SIG-M5 treated with dmso at 0.1 percent for 504 hours (cell line): ENCODE results near the gene MEGF11.

ENCODE experiments used
- DNase-seq: peaks from one replicate; lab custom pipeline; 2025; ENCODE audit not compliant: unreplicated experiment; lab: John Stamatoyannopoulos, UW

The MEGF11 gene

DNA sequence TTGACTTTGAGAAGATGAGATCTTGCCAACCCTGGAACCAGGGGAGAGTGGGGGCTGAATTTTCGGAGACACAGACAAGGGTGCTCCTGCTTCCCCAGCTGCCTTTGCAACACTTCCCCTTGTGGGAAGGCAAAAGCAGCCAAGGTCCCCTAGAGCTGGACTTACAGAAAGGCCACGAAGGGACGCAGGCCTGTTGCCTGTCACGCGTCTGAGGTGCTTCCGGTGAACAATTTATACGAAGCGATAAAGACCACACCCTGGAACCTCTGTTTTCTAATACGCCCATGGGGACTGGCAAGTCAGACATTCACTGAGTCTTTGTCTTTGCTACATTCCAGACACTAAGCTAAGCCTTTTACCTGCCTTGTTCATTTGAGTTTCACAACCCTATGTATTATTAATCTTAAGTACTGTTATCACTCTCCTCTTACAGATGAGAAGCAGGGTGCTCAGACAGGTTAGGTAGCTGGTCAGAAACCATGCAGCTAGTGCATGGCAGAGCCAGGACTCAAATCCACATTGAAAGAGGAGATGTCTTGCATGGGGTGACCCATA is 13.2 kb downstream of the MEGF11 start:
- DNase-seq, result no peak

DNA sequence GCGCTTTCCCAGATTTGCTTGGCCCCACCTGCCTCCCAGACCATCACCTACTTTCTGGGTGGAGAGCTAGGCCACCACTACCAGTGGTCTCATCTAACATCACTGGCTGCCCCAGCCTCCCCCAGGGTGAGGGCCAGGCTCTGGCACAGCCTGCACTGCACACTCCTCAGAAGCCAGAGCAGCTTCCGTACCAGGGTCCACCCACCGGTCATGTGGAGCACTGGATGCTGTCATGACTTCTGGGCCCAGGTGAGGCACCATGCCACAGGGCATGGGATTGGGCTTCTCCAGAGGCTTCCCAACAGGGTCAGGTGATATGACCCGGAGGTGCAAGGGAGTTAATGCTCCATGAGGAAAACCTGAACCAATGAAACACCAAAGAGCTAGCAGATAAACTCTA is 14.0 kb downstream of the MEGF11 start:
- DNase-seq, result no peak

DNA sequence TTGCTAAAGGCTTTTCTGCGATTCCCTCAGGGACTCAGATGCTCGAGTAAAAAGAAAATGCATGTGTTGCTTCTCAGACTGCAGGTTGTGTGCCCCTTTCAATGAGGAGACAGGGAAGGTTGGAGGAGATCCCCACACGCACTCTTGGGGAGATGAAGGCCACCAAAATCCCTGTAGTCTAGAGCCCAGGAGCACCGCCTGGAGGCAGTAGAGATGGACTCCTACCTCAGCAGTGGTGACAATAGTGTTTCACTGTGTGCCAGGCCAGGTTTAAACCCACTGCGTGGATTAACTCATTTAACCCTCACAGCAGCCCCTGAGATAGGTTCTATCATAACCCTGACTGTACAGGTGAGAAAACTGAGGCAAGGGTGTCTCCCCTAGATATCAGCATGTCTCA is 15.2 kb downstream of the MEGF11 start:
- DNase-seq, result no peak

DNA sequence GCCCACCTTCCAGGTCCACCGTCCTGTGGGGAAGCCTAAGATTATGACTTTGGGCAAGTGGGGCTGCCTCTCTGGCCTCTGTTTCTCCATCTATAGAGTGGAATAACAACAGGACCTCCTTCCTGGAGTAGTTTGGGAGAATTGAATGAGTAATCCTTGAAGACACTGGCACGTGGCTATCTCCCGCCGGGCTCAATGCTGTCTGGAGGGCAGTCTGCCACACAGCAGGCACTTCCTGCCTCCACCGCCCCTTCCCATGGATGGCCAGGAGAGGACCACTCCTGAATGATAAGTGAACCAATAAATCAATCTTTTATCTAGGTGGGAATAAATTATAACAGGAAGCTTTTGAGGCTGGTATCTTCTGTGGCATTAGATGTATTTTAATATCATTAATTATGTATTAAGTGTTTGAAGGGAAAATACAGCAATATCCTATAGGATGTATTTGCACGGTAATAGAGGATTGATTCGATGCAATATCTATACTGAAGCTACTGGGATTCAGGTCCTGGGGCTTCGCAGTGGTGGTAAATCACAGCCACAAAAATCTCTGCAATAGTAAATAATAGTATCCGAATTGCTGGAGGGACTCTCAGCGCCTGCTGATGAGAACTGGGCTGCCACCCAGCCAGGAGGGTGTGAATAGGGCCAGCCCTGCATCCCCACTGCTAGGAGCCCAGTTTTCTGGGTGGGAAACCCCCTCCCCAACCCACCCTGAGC is 15.9 kb downstream of the MEGF11 start:
- DNase-seq, result no peak

DNA sequence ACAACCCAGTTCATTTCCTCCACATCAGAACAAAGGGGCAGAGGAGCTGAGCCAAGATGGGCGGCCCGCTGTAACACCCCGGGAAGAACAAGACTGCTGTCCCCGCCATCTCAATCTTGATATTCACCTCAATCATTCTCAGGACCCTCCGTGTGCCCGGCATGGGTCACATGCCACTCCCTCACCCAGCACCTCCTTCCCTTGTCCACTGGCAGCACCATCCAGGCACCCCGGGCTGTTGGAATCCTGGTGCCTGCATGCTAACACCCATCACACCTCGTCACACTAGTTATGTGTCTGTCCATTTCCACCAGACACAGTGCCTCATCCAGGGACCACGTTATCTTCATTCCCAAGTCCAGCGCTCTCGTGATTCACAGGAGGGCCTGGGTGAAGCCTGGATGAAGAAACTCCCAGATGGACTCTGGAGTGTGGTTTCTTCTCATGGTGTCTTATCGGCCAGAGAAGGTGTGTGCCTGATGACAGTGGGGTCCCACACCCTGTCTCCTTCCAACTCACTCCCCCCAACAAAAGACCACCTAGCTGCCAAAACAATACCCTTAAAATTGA is 16.7 kb downstream of the MEGF11 start:
- DNase-seq, result no peak

DNA sequence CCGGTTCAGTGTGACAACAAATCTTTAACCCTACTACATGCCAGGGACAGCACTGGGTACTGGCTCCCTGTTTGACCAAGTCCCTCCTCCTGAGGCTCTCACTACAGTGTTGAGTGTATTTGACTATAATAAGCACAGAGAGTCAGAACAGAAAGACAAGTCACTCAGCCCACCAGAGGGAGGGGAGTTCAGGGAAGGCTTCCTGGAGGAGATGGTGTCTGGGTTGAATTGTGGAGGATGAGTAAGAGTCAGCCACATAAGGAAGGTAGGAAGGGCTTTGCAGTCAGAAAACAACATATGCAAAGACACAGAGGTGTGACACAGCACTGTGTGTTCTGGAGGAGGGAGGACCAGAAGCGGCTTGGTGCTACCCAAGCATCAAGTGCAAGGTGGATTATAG is 17.7 kb downstream of the MEGF11 start:
- DNase-seq, result no peak

DNA sequence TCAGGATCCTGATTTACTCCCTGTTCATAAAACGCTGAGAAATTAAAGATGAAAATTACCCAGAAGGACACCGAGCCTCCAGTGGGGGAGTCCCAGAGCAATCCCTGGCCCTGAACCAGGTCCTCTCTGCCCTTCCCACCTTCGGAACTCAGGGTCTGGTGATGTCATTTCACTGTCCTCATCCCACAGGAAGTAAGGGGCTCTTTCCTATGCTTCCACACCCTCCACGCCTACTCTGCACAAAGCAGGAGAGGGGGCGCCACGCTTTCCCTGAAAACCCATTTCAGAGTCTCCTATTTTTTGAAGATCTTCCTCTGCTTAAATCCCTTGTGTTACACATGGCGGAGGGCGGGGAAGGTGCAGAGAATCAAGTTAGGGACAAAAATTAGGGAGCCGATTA is 18.8 kb downstream of the MEGF11 start:
- DNase-seq, result no peak

DNA sequence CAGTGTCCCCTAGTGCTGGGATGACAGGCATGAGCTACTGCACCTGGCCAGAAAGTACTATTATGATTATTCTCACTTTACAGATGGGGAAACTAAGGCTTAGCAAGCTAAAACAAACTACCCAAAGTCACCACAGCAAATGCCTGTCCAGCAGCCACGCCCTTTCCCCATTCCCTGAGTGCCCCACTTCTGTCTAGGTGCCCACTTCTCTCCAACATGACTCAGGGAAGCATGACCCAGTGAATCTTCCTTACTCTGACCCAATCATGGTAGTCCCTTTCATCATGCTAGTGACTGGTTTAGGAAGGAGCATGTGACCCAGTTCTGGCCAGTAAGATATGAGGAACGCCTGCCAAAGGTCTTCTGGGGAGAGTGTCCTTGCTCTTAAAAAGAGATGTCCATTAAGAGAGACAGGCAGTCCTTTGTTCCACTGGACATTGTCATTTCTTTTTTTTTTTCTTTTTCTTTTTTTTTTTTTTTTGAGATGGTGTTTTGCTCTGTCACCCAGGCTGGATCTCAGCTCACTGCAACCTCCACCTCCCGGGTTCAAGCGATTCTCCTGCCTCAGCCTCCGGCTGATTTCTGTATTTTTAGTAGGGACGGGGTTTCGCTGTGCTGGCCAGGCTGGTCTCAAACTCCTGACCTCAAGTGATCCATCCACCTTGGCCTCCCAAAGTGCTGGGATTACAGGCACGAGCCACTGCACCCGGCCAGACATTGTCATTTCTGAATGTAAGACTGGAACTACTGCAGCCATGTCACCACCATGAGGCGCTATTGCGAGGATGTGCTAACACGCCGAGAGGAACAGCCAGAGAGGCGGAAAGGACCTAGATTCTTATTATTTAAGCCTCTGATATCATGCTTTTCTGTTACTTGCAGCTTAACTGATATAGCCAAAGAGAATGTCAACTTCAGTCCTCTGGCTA is 19.8 kb downstream of the MEGF11 start:
- DNase-seq, result peak; percentile 16

DNA sequence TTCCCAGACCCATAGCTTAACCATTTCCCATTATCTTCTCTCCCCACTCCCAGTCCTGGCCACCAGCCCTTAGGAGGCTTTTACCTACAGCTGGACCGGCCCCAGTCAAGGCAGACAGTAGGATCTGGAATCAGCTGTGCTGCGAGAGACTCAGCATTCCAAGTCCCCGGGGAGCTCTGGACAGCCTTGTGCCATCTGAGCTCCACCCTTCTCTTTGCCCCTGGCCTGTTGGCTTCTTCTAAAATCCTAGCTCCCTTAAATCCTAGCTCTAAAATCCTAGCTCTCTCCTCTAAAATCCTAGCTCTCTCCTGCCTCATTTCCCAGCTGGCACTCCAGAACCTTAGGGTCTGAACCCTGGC is 21.3 kb downstream of the MEGF11 start:
- DNase-seq, result no peak

DNA sequence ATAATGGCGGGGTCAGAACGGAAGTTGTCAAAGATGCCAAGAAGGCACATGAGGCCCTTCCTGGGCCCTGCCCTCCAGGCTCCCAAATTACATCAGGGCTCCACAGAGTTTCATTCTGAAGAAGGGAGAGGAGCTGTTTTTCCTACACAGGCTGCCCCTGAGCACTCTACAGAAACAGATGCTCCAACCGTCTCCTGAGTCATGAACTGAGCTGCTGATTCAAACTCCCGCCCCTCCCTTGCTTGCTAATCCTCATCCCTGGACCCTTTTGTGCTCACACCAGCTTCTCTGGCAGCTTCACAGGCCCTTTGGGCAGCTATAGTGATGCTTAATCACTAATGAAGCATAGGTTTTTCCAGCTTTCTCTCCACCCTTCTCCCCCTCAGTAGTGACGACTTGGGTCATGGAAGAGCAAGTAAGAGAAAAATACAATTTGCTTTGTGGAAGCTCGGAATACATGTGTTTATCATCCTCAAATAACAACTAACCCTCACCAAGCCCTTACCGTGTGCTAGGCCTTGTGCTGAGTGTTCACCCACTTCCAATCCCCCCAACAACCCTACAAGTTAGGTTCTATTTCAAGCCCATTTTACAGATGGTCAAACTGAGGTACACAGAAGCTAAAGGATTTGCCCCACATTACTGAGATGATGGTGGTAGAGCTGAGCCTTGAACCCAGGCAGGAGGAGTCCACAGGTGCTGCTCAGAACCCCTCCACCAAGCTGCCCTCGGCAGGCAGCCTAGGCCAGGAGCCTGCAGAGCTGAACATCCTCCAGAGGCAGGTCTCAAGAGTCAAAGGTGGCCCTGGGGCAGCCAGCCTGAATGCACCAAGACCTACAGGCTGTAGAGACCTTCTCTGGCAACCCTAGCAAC is 21.9 kb downstream of the MEGF11 start:
- no peak for DNase-seq

DNA sequence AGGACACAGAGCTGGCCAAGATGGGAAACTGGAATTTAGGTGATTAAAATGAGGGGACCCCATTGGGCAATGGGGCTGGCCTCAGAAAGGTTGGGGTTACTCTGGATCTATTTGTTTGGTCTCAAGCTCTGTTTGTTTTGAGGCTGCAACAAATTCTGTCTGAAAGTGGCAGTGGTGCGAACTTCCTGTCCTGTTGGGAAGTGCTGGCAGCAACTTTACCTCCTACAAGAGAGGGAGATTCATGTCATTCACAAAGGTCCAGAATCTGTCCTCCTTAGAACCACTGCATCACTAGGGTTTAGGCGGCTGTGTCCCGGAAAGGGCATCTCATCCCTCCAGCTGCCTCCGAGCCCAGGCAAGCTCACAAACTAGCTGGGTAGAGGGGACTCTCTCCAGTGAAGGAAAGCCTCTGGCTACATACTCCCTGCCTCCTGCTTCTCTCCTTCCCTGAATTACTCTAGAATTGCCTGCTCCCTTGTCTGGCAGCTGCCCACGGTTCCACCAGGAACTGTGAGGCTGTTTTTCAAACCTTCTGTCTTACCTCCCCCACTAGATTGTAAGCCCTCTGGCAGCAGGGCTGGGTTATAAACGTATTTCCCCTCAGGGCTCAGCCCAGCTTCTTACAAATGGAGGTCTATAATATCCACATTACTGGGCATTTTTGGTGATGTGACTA is 23.6 kb downstream of the MEGF11 start:
- no peak for DNase-seq

DNA sequence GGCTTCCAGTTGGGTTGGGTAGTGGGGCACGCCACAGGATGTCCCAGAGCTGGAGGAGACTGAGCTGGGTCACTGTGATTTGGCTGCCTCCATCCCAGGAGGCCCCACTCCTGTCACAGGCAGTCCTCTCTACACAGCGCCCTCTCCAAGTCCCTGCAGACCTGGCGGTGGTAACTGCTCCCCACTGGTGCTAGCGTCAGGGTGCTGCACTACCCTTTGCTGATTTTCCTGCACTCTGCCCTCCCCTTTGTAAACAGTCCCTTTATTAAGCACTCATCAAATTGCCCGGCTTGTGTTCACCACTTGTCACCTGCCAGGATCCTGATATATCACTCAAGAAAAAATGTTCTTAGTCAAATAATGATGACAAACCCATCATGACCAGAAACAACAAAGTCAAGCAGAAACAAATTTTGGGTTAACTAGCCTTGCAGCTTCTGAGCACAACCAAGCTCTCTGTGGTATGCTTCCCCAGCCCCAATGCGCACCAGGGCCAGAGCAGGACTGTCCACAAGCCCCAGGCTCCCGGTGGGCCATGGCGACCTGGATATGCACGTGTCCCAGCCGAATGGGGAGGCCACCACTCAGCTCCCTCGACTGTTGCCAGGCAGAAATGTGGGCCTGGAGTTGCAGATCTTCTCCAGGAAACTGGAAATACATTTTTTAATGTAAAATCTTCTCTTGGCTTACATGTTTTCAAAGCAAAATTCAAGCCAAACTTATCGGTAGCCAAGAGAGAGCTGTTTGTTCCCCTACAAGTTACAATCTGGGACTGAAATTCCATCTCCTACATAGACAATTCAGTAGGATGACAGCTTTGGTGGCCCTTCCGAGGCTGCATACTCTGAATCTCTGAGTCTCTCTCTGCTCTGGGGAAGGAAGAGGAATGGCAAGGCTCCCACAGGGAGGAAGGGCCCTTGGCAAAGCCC is 24.5 kb downstream of the MEGF11 start:
- no peak for DNase-seq

DNA sequence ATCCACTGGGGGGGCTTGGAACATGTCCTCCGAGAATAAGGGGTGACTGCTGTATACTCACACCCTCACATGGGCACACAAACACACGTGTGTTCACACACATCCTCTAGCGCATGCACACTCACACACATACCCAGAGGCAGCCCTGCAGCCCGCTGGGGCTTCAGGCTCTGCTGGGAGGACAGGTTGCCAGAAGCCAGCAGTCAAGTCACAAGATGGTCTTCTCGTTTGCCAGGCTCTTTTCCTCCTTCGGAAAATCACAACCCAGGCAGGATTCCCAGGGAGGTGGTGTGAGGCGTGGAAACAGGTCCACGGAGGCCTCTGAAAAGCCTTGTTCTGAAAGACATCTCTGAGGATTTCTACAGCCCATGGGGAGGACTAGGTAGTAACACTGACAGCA is 26.8 kb downstream of the MEGF11 start:
- DNase-seq, result no peak

DNA sequence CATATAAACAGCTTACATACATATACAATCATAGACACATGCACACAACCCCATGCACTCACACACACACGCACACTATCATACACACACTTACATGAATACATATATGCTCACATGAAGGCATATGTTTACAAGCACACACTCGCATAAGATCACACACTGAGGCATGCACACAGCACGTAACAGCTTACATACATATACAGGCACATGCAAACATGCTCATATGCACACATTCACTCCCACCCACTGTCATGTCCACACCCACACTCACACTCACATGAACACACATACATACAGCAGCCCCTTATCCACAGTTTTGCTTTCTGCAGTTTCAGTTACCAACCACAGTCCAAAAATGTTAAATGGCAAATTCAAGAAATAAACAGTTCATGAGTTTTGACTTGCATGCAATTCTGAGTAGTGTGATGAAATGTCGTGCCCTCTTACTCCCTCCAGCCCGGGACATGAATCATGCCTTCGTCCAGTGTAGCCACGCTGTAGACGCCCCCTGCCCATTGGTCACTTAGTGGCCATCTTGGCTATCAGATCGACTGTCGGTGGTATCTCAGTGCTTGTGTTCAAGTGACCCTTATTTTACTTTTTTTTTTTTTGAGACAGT is 27.8 kb downstream of the MEGF11 start:
- DNase-seq, result no peak

DNA sequence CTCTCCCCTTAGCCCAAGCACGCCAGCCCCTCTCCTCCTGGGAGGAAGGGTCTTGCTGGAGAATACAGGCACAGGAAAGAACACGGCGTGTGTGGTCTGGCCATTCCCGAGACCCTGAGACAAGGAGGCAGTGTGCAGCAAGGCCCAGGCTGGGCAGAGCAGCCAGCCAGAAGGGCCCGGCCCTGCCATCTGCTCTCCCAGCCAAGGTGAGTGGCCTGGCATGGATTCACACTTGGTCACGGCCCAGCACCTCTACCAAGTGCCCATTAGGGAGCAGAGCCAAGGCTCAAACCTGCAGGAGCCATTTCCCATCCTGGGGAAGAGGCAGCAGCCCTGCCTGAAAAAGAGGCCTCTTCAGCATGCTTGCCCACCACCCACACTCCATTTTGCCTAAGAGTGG is 28.6 kb downstream of the MEGF11 start:
- DNase-seq, result no peak

DNA sequence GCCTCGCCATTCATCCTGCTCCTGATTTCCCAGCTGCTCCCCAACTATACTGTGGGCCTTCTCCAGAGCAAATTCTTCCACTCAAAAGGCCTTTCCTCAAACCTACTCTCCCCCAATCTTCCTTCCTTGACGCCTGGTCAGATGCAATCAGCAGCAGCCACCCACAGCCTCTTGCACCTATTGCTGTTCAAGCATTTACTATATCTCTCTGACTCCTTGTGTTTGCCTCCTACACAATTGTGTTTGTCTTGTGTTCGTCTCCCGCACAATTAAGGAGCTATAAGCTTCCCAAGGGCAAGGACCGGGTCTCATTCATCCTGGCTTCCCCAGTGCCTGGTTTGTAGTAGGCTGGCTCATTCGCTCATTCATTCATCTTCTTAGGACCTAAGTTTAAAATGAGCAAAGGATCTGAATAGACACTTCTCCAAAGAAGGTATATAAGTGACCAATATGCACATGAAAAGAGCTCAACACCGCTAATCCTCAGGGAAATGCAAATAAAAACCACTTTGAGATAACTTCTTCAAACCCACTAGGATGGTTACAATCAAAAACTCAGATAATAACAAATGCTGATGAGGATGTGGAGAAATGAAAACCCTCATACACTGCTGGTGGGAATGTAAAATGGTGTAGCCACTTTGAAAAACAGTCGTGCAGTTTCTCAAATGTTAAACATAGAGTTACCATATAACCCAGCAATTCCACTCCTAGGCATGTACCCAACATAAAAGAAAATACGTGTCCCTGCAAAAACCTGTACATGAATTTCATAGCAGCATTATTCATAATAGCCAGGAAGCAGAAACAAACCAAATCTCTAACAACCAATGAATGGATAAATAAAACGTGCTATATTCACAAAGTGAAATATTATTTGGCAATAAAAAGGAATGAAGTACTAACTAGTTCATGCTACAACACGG is 31.0 kb downstream of the MEGF11 start:
- DNase-seq, result no peak

DNA sequence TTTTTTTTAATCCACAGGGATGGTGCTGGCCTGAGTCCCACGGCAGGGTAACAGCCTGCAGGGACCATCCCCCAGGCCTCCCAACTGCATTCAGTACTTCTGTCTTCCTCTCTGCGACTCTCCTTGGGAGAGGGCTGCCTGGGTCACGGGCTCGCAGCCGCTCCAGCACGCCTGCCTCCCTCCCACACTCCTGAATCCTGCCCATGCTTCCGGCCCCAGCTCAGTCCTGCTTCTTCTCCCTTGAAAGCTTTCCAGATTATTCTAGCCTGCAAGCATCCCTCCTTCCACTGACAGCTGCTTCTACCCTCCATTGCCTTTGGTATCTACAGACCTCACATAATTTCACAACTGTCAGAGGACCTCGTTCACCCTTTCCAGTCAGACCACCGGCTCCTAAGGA is 32.4 kb downstream of the MEGF11 start:
- DNase-seq, result no peak

DNA sequence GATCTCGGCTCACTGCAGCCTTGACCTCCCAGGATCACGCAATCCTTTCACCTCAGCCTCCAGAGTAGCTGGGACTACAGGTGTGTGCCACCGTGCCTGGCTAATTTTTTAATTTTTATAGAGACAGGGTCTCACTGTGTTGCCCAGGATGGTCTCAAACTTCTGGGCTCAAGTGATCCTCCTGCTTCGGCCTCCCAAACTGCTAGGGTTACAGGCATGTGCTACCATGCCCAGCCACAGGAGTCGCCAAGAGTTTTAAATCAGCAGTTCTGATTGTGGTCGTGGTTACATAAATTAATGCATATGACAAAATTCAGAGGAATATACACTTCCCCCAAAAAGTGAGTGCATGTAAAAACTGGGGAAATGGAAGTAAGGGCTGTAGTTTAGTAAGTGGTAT is 32.9 kb downstream of the MEGF11 start:
- no peak for DNase-seq
